ENCODE measurements around the gene CMTR1.

Gene CMTR1

DNA sequence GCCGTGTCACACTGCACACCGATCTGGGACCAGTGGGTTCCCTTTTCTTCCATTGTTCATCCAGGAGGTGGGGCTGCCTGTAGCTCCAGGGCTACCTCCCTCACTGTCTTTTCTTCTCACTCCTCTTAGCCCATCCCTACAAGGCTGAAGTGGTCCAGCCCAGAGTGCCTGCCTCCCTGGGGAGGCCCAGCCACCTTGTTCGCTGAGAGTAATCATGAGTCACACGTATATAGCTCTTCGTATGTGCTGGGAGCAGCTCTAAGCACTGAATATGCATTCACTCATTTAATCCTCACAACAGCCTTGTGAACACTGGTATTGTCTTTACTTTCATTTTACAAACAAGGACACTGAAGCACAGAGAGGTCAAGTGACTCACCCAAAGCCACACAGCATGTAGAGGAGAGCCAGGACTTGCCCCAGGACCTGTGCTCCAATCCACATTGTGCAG is 81.3 kb downstream of the CMTR1 start:
- peak; percentile 77 for DNase-seq

DNA sequence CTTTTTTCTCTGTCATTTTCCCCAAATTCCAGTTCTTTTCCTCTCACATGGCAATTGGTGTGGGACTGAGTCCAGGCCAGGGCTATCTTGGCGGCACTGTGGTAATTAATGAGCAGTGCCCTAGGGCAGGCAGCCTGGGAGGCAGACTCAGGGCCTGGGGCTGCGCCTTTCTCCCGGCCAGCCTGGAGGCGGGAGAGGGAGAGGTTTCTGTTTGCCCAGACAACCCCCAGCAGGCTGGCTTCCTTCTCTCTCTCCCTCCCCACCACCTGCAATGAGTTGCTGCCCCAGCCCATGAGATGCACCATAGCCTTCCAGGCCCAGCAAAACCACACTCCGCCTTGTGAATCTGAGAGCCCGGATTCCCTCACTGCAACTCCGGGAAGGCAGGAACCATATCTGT is 81.8 kb downstream of the CMTR1 start:
- no peak for DNase-seq

DNA sequence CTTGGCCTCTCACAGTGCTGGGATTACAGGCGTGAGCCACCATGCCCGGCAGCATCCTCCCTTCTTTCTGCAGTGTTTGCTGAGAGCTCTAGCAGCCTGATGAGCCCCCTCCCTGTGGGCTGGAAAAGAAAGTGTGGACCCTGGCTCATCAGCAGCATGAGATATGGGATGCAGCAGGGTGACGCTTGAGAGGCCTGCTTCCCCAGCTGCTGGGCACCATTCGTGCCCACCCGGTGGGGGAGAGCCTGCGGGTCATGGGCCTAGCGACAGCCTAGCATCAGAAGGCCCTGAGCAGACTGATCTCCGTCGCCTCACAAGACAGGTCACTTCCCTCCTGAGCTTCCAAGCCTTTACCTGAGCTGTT is 82.7 kb downstream of the CMTR1 start:
- no peak for DNase-seq

DNA sequence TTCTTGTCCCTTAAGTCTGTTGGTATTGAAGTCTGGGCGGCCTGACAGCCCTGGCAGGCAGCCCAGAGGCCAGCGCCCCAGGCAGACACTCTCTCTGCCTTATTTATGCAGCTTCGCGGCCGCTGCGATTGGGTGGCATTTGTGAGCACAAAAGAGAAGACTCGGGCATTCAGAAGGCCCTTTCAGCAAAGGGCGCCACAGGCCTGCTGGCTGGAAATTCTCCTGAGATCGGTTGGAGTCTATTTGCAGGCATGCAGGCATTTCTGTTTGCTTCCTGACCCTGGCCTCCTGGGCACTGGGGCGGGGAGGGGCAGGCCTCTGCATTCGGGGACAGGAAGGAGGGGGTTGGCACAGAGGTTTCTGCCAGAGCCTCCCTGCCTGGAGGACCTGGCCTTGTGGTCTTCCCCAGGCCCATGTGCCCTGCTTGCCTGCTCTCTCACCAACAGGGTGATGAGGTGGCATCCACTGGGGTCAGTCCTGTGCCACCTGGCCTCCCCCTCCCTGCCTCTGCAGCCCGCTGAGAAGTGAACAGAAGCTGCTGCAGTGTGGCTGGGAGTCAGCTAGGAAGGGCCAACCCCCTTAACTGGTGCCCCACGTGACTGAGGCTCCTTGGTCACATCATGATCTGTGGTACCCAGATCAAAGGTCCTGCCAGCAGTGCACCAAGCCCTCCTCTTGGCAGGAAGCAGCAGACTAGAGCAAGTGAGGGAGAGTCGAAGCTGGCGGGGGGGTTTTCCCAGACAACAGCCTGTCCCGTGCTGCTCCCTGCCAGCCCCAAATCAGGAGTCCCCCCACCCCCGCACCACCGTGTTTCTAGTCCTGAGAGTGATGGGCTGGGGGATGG is 83.3 kb downstream of the CMTR1 start:
- peak; percentile 92 for DNase-seq

DNA sequence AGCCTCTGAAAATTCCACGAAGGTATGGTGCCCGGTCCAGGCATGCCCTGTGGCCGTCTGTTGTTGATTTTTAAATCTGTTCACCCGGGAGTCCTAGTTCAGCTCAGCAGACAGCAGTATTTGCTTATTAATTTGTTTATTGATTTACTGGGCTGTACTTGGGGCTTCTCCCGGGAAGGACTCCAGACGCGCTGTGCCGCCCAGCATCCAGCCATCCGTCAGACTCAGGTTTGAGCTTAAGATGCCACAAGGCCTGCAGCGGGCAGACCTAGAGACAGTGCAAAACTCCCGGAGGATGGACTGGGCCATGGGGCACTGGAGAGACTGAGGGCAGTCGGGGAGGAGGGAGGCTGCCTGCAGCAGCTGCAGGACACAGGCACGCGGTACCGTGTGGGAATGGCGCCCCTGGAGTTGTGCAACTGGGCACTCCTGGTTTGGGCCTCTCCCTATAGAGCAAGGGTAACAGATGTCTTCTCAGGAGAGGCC is 83.9 kb downstream of the CMTR1 start:
- no peak for DNase-seq

DNA sequence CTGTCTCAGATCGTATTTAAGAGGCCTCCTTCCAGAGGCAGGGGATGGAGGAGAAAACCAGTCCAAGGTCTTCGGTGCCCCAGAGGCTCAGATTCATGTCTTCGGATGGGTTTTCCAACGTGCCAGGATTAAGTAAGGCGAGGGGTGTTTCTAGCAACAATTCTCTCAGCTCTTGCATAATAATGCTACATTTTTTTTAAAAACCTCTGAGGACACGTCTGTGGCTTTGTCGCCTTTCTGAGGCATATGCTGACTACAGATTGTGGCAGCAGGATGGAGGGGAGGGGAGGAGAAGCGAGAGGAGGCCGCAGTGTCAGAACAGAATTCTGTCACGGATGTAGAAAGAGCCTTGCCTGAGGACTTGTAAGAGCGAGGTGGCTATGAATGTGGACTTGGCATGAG is 84.4 kb downstream of the CMTR1 start:
- DNase-seq, result peak; percentile 85

DNA sequence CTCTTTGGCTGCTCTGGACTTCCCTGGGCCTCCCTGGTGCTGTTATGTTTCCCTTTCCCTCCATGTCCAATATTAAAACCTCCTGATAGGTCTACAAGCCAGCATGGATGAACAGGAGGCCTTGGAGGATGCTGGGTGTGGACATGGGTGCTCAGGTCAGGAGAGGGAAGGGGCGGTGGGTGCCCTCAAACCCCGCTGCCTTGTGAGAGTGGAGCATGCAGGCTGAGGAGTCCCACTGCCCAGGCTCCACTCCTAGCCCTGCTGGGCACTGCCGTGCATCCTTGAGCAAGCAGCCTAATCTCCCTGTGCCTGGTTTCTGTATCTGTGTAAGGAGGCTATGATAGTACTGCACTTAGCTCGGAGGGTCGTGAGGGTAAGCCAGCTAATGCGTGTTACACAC is 85.1 kb downstream of the CMTR1 start:
- DNase-seq, result no peak

DNA sequence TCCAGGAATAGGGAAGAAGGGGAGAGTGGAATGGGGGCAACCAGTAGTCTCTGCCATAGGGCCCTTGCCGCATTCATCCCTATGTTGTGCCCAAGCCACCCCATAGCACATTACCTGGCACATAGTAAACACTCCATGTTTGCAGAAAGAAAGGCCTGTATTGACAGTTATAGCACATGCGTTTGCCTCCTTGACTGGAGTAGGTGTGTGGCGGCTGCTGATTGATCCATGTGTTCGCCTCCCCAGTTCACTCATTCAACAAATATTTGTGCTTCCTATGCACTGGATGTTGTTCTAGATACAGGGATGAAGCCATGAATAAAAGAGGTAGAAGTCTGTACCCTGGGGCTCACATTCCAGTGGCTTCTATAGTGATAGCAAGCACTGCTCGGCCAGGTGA is 86.4 kb downstream of the CMTR1 start:
- DNase-seq, result no peak

DNA sequence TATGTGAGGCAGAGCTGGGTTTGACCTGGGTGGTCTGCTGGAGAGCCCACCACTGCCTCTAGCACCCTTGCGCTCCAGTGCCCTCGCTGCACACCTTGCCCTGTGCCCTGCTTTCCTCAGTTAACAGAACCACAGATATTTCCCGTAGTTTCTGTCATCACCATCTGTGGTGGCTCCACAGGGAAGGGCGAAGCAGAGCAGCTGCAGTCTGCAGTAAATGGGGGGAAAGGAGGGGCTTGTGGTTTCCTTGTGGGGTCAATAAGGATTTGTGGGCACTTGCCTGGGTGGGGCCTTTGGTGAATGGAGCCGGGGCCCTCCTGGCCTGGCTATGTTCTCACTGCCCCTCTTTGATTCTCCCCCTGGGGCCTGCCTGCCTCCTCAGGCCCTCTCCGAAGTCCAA is 87.9 kb downstream of the CMTR1 start:
- DNase-seq, result no peak

DNA sequence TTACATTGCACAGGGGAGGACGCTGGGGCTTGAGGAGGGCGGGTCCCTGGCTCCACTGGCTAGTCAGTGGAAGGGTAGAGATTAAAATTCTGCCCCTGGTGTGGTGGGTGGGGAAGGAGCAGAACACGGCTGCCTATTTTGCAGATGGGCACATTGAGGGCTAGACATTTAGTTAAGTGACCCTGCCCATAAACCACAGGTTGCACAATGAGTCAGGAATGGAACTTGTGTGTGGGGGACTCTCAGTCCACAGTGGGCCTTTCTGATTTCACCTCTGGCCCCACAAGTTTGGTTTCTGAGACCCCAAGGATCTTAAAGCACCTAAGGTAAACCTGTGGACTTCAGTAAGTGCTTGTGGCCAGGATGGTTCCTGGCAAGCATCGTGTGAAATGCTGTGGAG is 88.7 kb downstream of the CMTR1 start:
- DNase-seq, result no peak

DNA sequence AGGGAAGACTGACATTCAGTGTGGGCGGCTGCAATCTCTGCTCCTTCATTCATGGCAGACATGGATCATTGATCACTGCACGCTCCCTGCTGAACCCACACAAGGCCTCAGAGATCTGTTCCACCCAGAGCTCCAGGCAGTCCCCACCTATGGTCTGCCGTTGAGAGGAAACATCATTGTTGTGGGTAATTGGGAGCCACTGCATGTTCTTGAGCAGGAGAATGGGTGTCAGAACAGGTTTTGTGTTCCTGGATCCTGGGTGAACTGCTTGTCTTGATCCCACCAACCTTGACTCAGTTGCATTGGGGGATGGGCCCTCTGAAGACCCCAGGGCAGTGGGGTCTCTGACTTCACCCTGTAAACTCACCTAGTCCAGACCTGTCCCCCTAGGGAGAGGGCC is 89.8 kb downstream of the CMTR1 start:
- DNase-seq, result no peak

DNA sequence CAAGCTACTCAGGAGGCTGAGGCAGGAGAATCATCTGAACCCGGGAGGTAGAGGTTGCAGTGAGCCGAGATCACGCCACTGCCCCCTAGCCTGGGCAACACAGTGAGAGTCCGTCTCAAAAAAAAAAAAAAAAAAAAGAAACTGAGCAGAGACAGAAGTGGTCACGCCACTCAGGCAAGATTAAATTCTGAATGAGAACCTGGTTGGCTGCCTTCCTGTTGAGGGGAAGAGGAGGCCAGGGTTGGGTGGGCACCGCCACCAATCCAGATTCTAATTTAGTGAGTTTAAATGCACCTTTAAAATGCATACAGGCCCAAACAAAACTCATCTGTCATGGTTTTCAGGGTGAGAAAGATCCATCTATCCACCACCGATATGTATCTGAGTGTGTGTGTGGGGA is 90.4 kb downstream of the CMTR1 start:
- DNase-seq, result no peak

DNA sequence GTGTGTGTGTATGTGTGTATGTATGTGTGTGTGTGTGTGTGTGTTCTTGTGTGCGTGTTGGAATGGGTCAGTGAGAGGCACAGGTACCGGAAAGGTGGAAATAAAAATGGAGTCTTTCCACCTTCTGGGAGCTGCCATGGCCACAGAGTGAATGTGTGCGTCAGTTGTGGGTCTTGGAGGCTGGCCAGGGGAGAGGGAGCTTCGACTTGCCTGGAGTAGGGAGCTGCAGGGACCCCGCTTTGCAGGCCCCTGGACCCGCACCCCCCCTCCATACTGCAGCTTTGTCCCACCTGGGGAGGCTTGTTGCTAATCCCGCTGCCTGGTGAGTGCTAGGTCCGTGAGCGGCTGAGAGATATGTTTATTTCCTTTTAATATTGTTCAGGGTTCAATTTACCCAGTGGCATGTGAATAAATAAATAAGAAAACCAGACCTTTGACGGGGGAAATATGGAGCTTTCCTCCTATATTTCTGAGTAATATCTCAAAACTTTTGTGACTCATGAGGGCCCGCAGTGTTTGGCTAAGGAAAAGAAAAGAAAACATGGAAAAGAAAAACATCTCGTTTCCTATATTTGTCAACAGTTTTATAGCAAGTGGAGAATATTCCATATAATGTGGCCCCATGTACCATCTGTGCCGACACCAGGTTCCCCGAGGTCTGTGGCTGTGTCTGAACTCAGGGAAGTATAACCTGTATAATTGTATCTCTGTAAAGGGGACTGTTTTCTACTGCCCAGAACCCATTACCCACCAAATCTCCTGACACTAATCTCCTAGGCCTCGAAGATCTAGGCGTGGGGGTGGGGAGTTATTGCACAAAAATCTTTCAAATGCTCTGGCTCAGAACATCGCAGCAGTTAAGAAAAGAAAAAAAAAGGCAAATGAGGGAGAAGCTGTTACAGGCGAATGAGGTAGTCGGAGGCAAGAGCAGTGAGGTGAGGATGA is 91.3 kb downstream of the CMTR1 start:
- no peak for DNase-seq

DNA sequence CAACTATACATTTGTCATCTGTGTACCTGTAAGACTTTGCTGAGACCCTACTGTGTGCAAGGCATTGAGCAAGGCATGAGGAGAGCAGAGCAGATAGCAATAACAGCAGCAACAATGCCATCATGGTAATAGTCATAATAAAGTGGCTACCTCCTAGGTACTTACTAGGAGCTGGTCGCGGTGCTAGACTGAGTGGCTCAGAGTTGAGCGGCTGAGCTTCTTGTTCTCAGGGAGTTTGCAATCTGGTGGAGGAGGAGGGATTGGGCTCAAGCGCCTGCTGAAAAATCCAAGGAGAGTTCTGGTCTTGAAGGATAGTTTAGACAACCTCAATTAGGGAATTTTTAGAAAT is 91.9 kb downstream of the CMTR1 start:
- DNase-seq, result no peak

DNA sequence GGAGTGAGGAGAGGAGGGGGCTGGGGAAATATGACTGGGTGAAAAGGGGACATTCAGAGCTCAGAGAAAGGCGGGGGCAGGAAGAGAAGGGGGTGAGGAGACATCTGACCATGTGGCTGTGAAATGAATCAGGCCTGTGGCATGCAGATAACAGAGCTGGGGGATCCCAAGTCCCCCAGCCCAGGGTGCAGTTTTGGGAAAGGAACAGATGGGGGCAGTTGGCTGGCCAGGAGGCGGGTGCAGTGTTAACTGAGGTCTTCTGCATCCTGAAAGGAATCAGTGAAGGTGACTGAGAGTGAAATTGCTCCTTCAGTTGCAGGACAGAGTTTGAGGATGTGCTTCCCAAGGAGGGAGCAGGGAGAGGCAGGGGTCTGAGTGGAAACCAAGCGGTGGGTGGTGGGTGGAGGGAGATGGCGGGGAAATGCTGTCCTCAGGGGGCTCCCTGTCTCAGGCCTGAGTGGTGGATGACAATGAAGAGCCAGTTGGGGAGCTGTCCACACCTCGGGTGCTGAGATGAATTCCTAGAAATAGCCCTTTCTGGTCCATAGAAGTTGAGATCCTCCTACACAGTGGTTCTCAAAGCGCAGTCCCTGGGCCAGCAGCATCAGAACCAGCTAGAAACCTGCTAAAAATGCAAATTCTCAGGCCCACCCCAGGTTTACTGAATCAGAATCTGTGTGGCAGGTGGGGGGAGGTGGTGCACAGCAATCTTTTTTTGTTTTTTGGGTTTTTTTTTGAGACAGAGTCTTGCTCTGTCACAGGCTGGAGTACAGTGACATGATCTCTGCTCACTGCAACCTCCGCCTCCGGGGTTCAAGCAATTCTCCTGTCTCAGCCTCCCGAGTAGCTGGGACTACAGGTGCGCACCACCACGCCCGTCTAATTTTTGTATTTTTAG is 92.7 kb downstream of the CMTR1 start:
- no peak for DNase-seq

DNA sequence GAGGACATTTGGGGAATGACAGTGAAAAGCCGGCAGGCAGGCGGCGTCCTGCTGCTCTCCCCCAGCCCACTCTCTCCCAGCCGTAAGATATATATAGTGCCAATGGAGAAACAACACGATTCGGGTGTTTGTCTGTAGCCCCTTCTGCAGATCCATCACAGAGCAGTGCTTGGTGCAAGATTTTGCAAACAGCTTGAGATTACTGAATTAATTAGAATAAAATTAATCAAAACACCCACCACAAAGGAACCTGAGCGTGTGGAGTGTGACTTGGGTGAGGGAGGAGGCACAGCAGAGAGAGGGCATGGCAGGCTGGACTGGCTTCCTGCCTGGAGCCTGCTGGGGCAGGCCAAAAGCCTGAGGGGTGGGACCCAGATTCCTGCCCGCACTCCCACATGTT is 95.5 kb downstream of the CMTR1 start:
- DNase-seq, result no peak

DNA sequence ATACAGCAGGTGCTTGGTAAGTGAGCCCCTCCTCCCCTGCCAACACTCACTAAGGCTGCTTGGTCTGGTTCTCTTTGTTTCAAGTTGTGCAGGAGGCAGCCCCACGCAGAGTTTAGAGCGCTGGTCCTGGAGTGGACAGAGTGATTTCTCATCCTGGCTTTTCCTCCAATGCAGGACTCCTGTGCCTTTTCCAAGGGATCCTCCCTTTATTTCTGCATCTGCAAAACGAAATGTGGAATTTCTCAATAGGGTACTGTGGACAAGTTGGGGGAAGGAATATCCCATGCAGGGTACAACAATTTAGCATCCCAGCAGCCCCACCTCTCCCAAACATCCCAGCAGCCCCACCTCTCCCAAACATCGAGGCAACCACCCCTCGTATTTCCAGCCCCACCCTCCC is 97.3 kb downstream of the CMTR1 start:
- DNase-seq, result no peak

DNA sequence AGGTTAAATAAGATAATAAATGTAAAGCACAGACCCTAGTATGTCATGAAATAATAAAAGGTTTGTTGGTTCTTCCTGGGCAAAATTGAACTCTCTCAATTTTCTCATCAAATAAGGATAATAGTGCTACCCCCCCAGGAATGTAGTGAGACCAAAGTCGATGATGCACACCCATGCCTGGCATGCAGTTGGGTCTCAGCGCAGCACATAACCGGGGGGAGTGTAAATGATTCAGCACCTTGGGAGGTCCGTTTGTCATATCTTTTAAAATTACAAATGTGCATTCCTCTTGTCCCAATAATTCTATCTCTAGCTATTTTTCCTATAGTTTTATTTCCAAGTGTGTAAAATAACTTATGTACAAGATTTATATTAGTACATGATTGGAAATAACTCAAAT is 98.0 kb downstream of the CMTR1 start:
- DNase-seq, result no peak
